ENCODE measurements around the gene PPP1R3D. TPM values are rescaled to one million over a fixed set of nuclear protein-coding genes. Genes with fewer than 3 reads are reported as not detected.

The PPP1R3D gene
- total RNA-seq, 2 donors from 2014 or later, result 6.0 to 6.3 TPM

GRCh38 chr20:59912609-59913008 lies 27.5 kb downstream of the PPP1R3D start:
- H3K9me3 ChIP-seq, result no peaks in the 10 kb centered on the region
- no peaks in the 10 kb centered on the region for H3K36me3 ChIP-seq (replicated peaks in 1 of 2; ENCODE audit: insufficient read depth in 1 of 2, low read depth in 2 of 2)
- H3K27ac ChIP-seq, result no peak overlapping the region
- DNase-seq (no peak), ATAC-seq (no peak)
- H3K4me3 ChIP-seq, result no peak overlapping the region
- intact Hi-C loops (cut with DNase I), result no loop called here
- WGBS, 2 donors, result 83 to 92% methylated on average over 4 of the region's 4 CpGs
- TF ChIP-seq CTCF (IDR thresholded peaks at IDR 0.05) (no peak), POLR2A (IDR thresholded peaks at IDR 0.05) (no peak)
- no peaks in the 10 kb centered on the region for H3K4me1 ChIP-seq
- no peaks in the 10 kb centered on the region for H3K27me3 ChIP-seq

- no peak for TF ChIP-seq POLR2A (IDR thresholded peaks at IDR 0.05)
- TF ChIP-seq CTCF (IDR thresholded peaks at IDR 0.05), result no peak
- ATAC-seq, result no peak
- no peaks in the 10 kb centered on the region for H3K36me3 ChIP-seq (replicated peaks in 1 of 2; ENCODE audit: insufficient read depth in 1 of 2, low read depth in 2 of 2)
- no peaks in the 10 kb centered on the region for H3K27me3 ChIP-seq
- no peak for DNase-seq
- intact Hi-C loops (cut with DNase I), result no loop called here
- no peak overlapping the region for H3K27ac ChIP-seq
- 66 to 69% methylated on average over 2 of the region's 2 CpGs for WGBS, 2 donors
- H3K4me1 ChIP-seq, result no peaks in the 10 kb centered on the region
- H3K9me3 ChIP-seq, result no peaks in the 10 kb centered on the region
- H3K4me3 ChIP-seq, result no peak overlapping the region
These were observed 29.1 kb downstream of the PPP1R3D start for GRCh38 chr20:59911041-59911440.

GRCh38 chr20:59908855-59909254 lies 31.2 kb downstream of the PPP1R3D start:
- Histone ChIP-seq H3K27ac (no peak overlapping the region), H3K4me1 (no peaks in the 10 kb centered on the region), H3K9me3 (no peaks in the 10 kb centered on the region), H3K36me3 (replicated peaks in 1 of 2; ENCODE audit: insufficient read depth in 1 of 2, low read depth in 2 of 2) (no peaks in the 10 kb centered on the region), H3K27me3 (no peaks in the 10 kb centered on the region), H3K4me3 (no peak overlapping the region)
- ATAC-seq (no peak), DNase-seq (no peak)
- 90 to 92% methylated on average over 5 of the region's 5 CpGs for WGBS, 2 donors
- no peak for TF ChIP-seq POLR2A (IDR thresholded peaks at IDR 0.05)
- TF ChIP-seq CTCF (IDR thresholded peaks at IDR 0.05), result no peak
- intact Hi-C loops (cut with DNase I), result no loop called here

GRCh38 chr20:59903621-59904020 lies 36.5 kb downstream of the PPP1R3D start:
- no peak for DNase-seq
- Histone ChIP-seq H3K4me3 (no peak overlapping the region), H3K27ac (no peak overlapping the region), H3K4me1 (no peaks in the 10 kb centered on the region), H3K9me3 (no peaks in the 10 kb centered on the region), H3K27me3 (no peaks in the 10 kb centered on the region), H3K36me3 (replicated peaks in 1 of 2; ENCODE audit: insufficient read depth in 1 of 2, low read depth in 2 of 2) (no peaks in the 10 kb centered on the region)
- TF ChIP-seq CTCF (IDR thresholded peaks at IDR 0.05), result no peak
- 86% methylated on average over 1 of the region's 1 CpG for WGBS, 2 donors
- intact Hi-C loops (cut with DNase I), result no loop called here
- ATAC-seq, result no peak

- Histone ChIP-seq H3K9me3 (no peaks in the 10 kb centered on the region), H3K36me3 (replicated peaks in 1 of 2; ENCODE audit: insufficient read depth in 1 of 2, low read depth in 2 of 2) (no peaks in the 10 kb centered on the region), H3K27me3 (no peaks in the 10 kb centered on the region), H3K4me3 (no peak overlapping the region), H3K27ac (no peak overlapping the region), H3K4me1 (no peaks in the 10 kb centered on the region)
- ATAC-seq, result no peak
- no peak for TF ChIP-seq POLR2A (IDR thresholded peaks at IDR 0.05)
- intact Hi-C loops (cut with DNase I), result no loop called here
- no peak for DNase-seq
- 93 to 96% methylated on average over 3 of the region's 3 CpGs for WGBS, 2 donors
These were observed 37.6 kb downstream of the PPP1R3D start for GRCh38 chr20:59902470-59902869.
